ENCODE measurements around the gene UBE2Q1. TPM values are rescaled to one million over a fixed set of nuclear protein-coding genes. Genes with fewer than 3 reads are reported as not detected.
A peak's percentile ranks its signal among the peaks of the same experiment; 100 is the strongest.

The UBE2Q1 gene
- 67.5 TPM for total RNA-seq
- long read RNA-seq, transcript UBE2Q1-201 (13 exons, 3,210 nt) = major isoform, 5 of 13 reads
- long read RNA-seq, partial matches to known transcripts = 7 of 13 reads
- long read RNA-seq, other reads (novel, unspliced or antisense) = 1 of 13 reads

DNA sequence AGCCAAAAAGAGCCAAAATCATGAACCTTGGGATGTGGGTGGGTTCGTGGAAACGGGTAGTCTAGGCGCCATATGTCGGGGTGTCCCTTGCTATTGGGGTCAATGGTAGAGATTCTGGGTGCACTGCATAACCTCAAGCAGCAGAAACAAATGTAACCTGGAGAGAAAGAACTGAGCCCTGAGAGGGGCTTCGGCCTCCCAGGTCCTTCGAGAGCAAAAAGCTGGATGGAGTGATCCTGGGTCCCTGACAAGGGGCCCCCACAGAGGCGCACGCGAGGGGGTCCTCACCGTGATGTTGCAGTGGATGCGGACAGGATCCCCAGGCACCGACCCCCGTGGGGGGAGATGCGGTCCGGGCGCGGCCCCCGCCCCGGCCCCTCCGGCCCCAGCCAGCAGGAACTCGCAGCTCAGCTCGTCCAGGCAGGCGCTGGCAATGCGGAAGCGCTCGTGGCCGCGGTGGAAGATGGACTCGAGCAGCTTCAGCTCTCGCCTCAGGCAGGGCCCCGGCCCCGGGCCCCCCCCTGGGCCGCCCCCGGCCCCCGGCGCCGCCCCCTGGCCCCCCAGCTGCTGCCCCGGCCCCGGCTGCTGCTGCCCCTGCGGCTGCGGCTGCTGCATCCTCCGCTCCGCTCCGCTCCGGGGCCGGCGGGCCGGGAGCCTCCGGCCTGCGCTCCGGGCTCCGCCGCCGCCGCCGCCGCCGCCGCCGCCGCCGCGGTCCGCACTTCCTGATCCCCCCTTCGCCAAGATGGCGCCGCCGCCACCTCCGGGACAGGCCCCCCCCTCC, at the start of gene UBE2Q1:
TSS of gene UBE2Q1 (minus strand) at position 724 of the 781 bp plus-strand sequence. CDS start at position 615, 109 bp downstream.
- DNase-seq (ENCODE audit: low spot score) = peak; percentile 92

DNA sequence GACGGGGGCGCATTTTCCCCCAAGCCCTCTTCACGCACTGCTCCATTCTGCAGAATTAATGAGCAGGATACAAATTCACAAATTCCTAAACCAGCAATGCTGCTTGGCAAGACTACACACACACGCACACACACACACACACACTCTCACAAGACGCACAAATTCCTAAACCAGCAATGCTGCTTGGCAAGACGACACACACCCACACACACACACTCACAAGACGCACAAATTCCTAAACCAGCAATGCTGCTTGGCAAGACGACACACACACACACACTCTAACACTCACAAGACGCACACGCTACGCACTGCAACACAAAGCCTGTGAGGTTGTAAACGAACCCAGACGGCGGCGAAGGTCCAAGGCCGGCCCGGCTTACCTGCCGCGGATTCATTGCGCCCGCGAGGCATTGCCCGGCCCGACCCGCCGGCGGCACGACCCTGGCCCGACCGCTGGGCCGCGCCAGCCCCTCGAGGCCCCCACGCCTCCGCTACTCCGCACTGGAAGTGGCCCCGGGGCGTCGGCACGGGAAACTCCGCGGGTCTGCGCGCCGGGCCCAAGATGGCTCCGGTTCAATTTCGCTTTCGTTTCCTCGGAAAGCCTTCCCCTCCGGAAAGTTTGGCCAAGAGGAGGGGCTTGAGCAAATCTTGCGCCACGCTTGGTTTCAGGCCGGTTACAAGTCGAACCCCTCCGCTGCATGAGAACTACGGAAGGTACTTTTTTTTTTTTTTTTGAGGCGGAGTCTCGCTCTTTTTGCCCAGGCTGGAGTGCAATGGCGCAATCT, 49.3 kb upstream of the UBE2Q1 start, which contains the start of gene ADAR:
TSS of gene ADAR (minus strand) at position 578 of the 788 bp plus-strand sequence. CDS start at position 398, 180 bp downstream.
- DNase-seq (ENCODE audit: low spot score) = peak; percentile 94

DNA sequence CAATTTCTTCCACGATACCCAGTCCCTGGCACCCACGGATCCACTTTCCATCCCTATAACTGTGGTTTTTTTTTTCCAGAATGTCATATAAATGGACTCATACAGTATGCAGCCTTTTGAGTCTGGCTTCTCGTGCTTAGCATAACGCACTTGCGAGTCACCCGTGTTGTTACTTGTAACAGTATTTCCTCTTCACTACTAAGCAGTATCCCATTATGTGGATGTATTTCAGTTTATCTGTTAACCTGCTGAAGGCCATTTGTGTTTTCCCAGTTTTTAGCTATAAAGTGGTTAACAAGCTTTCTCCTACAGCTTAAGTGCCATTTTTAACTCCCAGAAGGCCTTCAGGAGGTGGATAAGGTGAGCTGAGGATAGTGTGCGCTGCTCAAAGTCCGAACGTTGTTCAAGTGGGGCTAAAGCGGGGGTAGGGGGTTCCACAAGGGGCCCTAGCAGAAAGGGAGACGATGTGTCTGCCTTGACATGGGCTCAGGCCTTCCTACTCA, 48.7 kb upstream of the UBE2Q1 start:
- DNase-seq (ENCODE audit: low spot score) = no peak

DNA sequence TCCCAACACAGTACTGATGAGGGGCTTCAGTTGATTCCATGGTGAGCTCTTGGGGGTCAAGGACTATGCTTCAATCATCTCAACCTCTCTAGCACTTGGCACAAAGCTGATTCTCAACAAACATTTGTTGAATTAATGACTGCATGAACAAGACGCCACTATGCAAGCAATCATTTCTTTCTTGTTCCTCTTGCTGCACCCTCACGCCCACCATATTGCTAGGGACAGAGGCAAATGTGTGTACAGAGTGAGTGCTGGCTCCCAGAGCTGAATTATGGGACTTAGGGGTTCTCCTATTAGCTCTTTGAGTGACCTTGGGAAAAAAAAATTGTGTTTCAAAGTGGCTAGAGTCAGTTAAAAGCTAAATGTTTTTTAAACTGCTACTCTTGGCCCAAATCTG, 47.1 kb upstream of the UBE2Q1 start:
- DNase-seq (ENCODE audit: low spot score) = no peak

DNA sequence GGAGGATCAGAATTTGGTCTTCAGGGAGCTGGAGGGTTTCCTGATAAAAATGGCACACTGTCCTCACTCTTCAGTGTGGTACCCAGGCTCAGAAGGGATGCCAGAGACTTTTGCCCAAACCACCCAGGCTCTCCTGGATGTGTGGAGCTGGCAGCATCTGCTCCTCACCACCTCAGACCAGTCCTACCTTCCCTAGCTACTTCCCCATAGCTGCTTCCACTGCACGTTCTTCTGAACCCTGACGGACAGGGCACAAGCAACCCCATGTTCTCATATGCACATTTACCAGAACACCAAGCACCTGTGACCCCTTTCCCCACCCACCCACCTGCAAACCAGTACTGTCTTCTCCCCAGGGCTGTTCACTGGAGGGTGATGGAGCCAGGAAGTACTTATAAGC, 44.9 kb upstream of the UBE2Q1 start:
- DNase-seq (ENCODE audit: low spot score) = no peak

DNA sequence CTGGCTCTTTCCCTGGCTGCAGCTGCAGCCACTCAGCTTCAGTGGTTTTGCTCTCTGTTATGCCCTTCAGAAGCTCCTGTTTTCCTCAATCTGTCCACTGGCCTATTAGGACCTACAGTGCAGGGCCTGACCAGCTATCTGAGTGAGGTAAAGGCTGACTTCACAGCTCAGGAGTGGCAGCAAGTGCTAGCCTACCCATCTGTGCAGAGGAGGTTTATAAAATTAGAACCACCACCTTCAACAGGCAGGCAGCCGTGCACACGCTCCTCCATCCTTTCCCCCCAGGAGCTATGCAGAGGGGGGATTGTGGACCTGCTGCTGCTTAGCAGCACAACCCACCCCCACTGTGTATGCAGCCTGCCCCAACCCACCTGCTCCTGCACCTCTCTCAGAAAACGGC, 41.2 kb upstream of the UBE2Q1 start:
- no peak for DNase-seq (ENCODE audit: low spot score)

DNA sequence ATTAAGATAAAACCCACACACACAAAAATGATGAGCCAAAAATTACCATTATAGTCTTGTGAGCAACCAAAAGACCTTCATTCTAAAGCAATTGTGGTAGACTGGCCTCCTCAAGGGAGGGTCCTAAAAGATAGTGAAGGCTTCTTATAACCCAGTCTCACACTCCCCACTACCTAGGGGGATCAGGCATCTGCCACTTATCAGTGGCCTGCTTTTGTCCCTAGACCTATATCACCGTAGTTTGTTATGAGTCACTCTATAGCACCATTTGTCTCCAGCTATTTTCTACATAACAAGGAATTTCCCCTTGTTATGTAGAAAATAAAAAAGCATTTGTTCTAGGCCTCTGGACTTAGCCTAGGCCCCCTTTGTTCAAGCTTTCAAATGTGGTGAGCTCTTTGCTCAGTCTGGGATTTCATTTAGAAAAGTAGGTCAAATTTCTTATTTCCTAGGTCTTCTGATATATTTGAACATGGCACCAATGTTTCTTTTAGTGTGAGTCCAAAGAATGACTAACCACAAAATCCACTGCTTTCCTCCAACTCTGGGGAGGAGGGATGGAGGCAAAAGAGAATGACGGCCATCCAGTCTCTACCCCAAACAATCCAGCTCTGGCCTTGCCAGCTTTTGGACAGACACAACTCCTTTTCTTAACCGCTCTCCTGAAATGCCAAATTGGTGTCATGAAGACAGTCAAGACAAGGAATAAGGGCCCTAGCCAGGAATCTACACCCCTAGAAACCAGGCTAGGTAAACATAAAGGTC, 40.6 kb upstream of the UBE2Q1 start:
- no peak for DNase-seq (ENCODE audit: low spot score)

DNA sequence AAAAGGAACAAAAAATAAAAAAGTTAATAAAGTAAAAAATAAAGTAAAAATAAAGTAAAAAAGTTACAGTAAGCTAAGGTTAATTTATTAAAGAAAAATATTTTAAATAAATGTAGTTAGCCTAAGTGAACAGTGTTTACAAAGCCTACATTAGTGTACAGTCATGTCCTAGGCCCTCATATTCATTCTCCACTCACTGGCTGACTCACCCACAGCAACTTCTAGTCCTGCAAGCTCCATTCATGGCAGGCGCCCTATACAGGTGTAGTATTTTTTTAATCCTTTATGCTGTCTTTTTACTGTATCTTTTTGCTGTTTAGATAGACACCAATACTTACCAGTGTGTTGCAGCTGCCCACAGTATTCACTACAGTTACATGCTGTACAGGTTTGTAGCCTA, 37.2 kb upstream of the UBE2Q1 start:
- no peak for DNase-seq (ENCODE audit: low spot score)

DNA sequence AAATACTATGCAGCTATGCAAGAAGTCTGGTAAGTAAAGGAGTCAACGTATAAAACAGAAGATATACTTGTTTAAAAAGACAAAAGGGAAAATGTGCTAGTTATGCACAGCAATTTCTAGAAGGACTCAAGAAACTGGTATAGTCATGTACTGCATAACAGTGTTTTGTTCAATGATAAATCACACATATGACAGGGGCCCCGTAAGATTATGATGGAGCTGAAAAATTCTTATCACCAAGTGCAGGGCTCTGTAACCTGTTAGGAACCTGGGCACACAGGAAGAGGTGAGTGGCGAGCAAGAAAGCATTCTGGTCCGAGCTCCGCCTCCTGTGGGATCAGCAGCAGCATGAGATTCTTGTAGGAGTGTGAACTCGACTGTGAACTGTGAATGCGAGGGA, 36.3 kb upstream of the UBE2Q1 start:
- DNase-seq (ENCODE audit: low spot score) = no peak

DNA sequence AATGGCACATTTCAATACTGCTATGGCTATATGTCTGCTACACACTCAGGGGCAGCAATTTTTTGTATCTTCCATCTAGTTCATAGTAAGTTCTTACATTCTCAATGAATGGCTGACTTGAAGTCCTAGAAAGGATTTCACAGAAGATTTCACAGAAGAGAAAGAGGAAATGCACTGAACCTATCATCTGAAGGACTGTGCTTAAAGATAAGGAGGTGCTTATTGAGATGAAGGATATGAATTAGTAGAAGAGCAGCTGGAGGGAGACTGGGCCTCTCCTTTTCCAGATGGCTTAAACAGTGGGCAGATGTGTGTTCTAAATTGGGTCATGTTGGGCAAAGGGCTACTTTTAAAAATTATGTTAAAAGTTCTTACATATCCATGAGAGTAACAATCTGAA, 34.9 kb upstream of the UBE2Q1 start:
- DNase-seq (ENCODE audit: low spot score) = no peak

DNA sequence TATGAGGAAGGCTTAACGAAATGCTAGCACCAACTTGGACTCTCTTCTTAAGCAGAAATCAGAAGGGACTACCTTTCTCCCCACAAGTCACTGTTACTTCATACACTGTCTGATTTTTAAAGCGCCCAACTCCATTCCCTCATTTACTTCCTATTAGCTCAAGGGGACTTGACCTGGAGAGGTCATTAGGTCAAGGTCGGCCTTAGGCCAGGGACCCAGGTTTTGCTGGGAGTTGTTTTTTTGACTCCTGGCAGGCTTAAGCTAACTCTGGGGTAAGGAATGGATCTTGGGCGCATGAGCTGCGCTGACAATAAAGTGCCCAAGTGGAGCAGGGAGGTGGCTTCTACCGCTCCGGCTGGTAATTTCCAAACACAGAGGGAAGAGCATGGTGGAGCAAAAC, 32.7 kb upstream of the UBE2Q1 start:
- DNase-seq (ENCODE audit: low spot score) = no peak

DNA sequence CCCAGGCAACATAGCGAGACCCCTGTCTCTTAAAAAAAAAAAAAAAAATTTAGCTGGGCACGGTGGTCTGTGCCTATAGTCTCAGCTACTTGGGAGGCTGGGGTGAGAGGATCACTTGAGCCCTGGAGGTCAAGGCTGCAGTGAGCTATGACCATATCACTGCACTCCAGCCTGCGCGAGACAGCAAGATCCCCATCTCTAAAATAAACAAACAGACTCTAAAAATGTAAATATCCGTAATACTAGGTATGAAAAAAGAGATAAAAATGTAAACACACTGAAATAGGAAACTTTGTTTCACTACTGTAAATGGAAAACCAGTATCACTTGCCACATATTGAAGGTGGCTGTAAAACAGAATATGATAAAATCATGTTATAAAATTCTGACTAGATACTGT, 32.3 kb upstream of the UBE2Q1 start:
- DNase-seq (ENCODE audit: low spot score) = no peak

DNA sequence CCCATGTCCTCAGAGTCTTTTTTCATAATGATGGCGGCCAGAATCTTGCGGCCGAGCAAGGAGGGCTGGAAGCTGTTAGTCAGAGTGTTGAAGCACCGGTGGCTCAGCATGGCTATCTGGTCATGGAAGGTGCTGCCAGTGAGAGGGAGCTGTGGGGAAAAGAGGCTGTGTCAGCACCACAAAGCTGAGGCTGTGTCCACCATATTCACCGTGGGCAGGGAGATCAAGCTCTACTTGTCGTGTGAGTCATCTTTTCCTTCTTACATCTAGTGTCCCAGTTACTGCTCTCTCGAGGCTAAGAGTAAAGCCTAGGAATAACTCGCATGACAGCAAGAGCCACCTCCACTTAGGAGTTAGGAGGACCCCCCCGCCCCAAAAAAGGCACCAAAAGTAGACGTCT, 31.3 kb upstream of the UBE2Q1 start:
- DNase-seq (ENCODE audit: low spot score) = no peak

DNA sequence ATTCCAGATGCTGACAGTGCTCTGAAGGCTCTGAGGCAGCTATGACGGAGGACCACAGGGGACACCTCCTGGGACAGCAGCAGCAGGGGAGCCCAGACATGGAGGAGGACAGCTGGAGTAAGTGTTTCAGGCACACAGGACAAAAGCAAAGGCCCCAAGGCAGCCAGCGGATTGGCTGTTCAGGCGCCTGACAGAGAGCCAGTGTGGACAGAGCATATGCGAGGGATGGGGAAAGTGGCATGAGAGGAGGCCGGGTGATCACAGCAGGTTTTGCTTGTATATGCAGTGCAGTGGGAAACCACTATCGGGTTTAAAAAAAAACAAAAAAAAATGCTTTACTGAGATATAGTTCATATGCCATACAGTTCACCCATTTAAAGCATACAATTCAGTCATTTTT, 28.2 kb upstream of the UBE2Q1 start:
- DNase-seq (ENCODE audit: low spot score) = no peak

DNA sequence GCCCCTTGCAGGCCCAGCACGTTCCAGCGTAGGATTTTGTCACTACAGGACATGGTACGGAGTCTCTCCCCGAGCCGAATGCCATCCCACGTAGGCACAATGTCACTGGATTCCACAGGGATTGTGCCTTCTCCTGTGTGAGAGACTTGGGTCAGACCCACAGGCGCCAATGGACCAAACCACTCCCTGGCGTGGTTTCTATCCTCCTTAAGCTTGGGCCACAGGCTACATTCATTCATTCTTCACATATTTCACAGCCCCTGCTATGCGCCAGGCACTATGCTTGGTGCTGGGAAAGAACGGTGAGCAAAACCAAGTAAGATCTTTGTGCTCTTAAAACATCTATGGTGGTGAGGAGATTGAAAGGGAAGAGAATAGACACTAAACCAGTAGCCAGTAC, 27.8 kb upstream of the UBE2Q1 start:
- DNase-seq (ENCODE audit: low spot score) = no peak

DNA sequence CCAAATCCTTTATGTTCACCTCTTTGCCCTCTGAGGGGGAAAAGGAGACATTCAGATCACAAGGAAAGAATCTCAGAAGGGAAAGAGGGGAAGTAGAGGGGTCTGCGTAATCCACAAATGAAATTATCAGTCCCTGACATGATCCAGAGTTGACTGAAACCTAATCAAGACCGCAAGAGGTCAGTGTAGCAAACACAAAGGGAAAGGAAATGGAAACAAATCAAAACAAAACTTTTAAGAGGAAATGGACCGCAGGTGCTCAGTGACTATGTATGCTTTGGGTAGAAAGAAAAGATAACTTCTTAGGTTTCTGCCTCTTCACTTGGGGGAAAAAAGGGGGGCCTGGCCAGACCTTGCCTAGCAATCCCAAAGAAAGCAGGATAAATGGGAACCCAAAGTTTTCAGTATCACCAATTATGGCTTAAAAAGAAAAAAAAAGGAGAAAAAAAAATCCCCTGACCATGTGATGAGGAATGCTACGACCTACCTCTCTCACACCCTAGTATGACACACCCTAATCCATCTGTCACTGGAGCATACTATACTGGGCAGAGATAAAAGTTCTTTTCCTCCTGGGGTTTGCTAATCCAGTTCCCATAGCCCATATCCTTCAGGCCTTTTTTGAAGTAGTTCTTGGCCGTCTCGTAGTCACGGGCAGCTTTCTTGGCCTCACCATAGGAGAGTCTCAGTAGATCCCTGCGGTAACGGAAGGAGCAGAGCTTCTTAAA, 26.0 kb upstream of the UBE2Q1 start:
- DNase-seq (ENCODE audit: low spot score) = no peak

DNA sequence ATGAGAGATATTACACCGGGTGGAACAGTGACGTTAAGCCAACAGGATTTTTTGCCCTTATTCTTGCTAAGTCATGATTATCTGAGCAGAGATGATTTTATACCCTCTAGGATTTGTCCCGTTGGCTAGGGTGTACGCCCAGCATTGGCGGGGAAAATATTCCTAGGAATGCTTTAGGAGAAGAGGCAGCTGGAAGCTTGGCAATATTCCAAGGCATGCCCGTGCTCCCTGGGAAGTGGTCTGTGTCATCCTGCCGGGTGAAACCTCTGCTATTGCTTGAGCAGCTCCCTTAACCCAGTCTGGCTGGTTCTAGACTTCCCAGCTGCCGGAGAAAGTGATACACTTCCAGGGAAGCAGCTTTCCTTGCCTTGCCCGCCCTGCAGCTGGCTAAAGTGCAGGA, 25.3 kb upstream of the UBE2Q1 start:
- no peak for DNase-seq (ENCODE audit: low spot score)

DNA sequence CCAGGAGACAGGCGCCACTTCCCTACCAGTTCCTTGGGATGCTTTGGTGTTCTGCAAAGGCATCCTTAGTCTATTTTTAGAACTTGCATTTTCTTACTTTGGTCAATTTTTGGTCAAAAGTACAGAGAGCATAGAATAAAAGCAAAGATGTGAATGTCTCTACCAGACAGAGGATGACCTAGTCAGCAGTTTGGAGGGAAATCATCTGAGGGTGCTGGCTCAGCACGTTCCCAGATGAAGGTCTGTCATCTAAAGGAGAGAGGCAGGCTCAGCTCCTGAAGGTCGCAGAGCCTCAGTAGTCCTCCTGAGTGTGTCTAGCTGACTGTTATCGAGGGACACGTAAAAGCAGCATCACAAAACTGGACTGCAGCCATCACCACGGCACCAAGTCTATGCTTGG, 24.4 kb upstream of the UBE2Q1 start:
- DNase-seq (ENCODE audit: low spot score) = no peak

DNA sequence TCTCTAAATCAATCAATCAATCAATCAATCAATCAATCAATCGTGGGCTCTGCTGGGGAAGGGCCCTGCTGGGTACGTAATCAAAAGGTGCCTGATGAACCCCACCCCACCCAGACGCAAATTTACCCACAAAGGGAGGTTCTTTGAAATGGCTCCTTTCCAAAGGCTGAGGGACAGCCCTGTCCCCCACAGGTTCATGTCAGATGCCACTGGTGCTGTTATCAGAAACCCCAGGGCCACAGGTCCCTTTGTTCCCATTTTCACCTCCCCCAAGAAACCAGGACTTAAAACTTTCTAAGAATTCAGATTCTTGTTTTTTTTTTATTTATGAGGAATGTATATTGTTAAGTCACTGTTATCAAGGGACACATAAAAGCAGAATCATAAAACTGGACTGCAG, 23.3 kb upstream of the UBE2Q1 start:
- no peak for DNase-seq (ENCODE audit: low spot score)

DNA sequence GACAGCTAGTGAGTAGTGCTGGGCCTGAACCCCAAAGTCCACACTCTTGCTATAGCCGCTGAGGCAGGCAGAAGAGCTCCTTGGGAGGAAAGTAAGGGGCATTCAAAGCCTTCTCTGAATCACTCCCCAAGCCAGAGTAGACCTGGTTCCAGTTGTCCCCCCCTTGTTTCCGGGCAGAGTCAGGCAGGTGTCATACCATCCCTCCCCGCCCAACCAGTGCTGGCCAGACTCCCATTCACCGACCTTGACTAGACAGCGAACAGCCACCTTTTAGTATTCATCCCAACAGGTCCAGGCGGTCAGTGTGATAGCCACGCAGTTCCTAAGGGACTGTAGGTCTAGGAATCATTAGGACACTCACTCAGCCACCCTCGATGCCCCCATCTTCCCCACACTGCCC, 20.9 kb upstream of the UBE2Q1 start:
- no peak for DNase-seq (ENCODE audit: low spot score)

DNA sequence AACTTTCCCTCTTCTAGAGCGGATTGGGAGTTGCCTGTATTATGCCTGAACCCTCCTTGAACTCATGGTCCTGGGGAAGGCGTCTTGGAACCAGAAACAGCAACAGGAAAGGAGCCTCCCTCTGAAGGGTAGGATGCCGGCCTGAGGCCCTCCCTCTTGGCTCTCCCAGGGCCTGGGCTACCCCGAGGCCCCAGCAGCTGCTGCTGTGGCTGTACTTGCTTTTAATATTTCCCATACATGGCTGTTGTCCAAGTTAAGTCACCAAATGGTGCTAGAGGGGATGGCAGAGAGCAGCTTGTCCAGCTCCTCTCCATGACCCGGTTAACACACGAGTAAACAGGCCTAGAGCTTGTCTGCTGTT, 19.6 kb upstream of the UBE2Q1 start:
- DNase-seq (ENCODE audit: low spot score) = no peak

All from mesenteric fat pad (tissue), 1 donor.